Measurements from ENCODE around the gene TAPBPL. TPM values are rescaled to one million over a fixed set of nuclear protein-coding genes. Genes with fewer than 3 reads are reported as not detected.
A peak's percentile ranks its signal among the peaks of the same experiment; 100 is the strongest.
"Not testable (repeated sequence)": the region's sequence is repeated elsewhere in the genome, so short reads cannot be mapped to it uniquely, and the experiment has no call there.

Gene TAPBPL
- 10 to 100 TPM; 11.8 to 15.2 TPM for total RNA-seq
- long read RNA-seq, transcript TAPBPL-201 (7 exons, 1,741 nt), result major isoform, 26 of 35 reads
- long read RNA-seq, partial matches to known transcripts, result 1 of 35 reads
- long read RNA-seq, other reads (novel, unspliced or antisense), result 4 of 35 reads

DNA sequence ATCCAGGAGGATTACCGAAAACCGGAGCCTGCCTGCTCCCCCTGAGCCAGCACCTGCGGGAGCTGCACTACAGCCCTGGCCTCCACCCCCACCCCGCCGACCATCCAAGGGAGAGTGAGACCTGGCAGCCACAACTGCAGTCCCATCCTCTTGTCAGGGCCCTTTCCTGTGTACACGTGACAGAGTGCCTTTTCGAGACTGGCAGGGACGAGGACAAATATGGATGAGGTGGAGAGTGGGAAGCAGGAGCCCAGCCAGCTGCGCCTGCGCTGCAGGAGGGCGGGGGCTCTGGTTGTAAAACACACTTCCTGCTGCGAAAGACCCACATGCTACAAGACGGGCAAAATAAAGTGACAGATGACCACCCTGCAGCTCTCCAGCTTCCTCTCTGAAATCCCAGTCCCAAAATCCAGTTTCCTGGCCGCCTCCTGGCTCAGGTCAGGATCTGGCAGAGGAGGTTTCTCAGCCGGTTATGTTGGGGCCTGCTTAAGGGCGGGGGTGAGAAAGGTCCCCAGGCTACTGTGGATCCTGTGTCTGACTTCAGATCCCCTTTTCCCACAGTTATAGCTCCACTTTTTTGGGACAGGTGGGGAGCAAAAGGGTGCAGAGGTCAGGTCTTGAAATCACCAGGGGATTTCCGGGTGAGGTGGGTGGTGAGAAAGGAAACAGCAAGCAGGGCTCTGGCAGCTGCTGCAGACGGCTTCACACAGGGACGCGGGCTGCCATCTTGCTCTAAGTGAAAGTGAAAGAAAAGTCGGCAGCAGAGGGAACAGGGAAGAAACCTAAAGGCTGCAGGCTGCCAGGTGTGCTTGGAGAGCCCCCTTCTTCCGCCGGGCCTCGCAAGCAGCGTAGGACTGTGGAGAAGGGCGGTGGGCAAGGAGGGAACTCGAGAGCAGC, at the start of gene TAPBPL:
TAPBPL (plus strand) TSS at position 695 of the 897 bp plus-strand sequence. CDS start 207 bp downstream, outside the sequence.
- peak; percentile 87 for DNase-seq
- intact Hi-C loops (cut with DNase I), result no loop called here
- ATAC-seq, result peak; percentile 93 to 94

GRCh38 chr12:6404390-6404789, 47.5 kb upstream of the TAPBPL start:
- DNase-seq (no peak), ATAC-seq (no peak)
- intact Hi-C loops (cut with DNase I), result no loop called here

- intact Hi-C loops (cut with DNase I), result no loop called here
- DNase-seq, result no peak
- ATAC-seq, result no peak
Observed at GRCh38 chr12:6405963-6406362, 45.9 kb upstream of the TAPBPL start.

DNA sequence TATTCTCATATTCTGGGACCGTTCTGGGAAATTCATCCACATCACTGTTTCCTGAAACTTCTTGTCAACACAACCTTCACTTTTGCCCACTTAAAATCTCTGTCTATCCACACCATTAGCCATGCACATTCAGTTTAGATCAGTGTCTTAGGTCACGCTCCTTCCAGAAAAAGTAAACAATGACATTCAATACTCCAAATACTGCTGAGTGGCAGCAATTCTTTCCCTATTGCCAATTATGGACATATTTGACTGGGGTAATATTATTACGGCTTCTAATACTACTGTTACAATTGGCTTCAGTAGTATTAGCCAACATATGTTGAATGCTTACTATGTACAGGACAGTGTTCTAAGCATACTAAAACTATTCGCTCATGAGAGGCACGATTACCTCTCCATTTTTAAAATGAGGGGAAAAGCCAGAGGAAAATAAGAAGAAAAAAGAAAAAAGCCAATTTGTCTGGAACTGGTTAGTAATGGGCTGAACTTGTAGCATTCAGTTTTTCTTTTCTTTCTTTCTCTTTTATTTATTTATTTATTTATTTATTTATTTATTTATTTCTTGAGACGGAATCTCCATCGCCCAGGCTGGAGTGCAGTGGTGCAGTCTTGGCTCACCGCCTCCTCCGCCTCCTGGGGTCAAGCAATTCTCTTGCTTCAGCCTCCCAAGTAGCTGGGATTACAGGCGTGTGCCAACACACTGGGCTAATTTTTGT, 44.4 kb upstream of the TAPBPL start:
- DNase-seq (no peak), ATAC-seq (no peak)
- intact Hi-C loops (cut with DNase I), result no loop called here

- DNase-seq (no peak), ATAC-seq (peak in 1 of 2 donors; percentile 81)
- intact Hi-C loops (cut with DNase I), result no loop called here
Observed at GRCh38 chr12:6416596-6416995, 35.2 kb upstream of the TAPBPL start.

GRCh38 chr12:6418796-6419195, 33.0 kb upstream of the TAPBPL start:
- DNase-seq (no peak), ATAC-seq (no peak)
- intact Hi-C loops (cut with DNase I), result no loop called here

DNA sequence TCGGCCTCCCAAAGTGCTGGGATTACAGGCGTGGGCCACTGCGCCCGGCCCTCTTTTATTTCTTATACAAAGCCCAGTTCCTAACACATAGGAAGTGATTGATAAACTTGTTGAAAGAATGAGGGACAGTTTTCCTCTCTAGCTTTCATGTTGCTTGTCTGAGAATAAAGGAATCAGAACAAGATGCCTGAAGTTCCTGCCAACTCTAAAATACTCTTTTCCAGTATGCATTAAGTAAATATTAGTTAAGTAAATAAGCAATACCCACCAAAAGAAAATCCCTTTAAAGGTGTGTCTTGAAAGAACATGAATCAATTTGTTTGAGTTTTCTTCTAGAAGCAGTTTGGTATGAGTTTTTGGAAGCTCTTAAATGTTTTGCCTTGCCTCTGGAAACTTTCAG, 31.5 kb upstream of the TAPBPL start:
- intact Hi-C loops (cut with DNase I), result loop anchor here in 1 of 2 donors (5.0 kb wide), 1 partner anchor 42 kb away; no protein-coding TSS in a partner anchor
- DNase-seq, result no peak
- ATAC-seq, result no peak

GRCh38 chr12:6423267-6424007, 28.4 kb upstream of the TAPBPL start:
- intact Hi-C loops (cut with DNase I), result loop anchor here (2.0 to 5.0 kb wide), 2 partner anchors 39 to 41 kb away; no protein-coding TSS in a partner anchor
- ATAC-seq (peak; percentile 97 to 98), DNase-seq (peak; percentile 90)

GRCh38 chr12:6424008-6424347, 27.9 kb upstream of the TAPBPL start:
- DNase-seq, result no peak
- ATAC-seq, result peak; percentile 29 to 48
- intact Hi-C loops (cut with DNase I), result loop anchor here (2.0 to 5.0 kb wide), 2 partner anchors 38 to 41 kb away; no protein-coding TSS in a partner anchor

GRCh38 chr12:6424866-6425265, 27.0 kb upstream of the TAPBPL start:
- DNase-seq (no peak), ATAC-seq (no peak)
- intact Hi-C loops (cut with DNase I), result loop anchor here (2.0 to 5.0 kb wide), 2 partner anchors 37 to 40 kb away; no protein-coding TSS in a partner anchor

DNA sequence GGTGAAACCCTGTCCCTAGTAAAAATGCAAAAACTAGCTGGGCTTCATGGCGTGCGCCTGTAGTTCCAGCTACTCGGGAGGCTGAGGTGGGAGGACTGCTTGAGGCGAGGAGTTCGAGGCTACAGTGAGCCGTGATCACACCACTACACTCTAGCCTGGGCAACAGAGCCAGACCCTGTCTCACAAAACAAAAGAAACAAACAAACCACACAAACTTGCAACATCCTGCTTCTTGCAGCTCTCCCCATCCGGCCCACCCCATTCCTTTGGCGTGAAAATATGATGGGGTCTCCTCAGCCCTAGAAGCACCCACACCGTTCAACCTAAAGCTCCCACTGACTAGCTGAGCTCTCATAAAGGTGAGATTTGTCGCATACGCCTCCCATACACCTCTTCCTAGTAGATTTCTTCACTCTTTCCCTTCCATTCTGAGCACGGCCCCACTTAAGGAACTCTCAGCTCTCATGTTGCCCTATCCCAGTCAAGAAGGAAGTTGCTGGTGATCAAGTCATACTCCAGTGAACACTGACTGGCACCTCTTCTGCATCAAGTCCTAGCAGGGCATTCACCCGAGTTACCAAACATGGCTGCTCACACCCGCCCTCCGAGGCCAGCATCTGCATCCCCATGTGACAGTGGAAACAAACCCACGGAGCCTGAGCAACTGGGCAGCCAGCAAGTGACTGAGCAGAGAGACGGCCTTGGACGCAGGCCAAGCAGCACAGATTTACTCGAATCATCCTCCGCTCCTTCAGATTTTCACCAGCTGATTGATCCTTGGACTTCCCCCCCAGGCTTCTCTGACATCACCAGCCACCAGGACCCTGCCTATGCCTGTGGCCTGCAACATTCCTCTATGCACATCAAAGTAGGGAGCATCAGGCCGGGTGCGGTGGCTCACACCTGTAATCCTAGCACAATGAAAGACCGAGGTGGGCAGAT, 26.0 kb upstream of the TAPBPL start:
- no peak for DNase-seq
- ATAC-seq, result no peak
- intact Hi-C loops (cut with DNase I), result loop anchor here in 1 of 2 donors (2.0 kb wide), 1 partner anchor 39 kb away; no protein-coding TSS in a partner anchor

DNA sequence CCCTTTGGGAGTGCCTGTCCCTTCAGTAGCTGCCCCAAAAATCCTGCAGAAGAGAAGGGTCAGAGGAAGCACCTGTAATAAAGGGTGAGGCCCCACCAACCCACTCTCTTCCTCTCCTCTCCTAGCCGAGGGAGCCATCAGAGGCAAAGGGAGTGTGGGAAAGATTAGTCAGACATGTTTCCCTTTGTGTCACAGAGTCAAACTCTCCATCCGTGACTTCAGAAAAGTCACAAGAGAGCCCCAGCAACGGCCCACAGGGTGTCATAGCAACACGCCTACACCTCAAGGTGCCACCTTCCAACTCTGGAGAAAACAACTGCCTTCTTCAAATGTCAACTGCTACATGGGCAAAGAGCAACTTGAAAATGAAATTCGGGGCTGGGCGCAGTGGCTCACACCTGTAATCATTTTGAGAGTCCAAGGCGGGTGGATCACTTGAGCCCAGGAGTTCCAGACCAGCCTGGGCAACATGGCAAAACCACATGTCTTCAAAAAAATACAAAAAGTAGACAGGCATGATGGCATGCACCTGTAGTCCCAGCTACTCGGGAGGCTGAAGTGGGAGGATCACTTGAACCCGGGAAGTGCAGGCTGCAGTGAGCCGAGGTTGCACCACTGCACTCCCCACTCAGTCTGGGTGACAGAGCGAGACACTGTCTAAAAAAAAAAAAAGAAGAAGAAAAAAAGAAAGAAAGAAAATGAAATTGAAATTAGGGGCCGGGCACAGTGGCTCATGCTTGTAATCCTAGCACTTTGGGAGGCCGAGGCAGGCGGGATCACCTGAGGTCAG, 24.8 kb upstream of the TAPBPL start:
- intact Hi-C loops (cut with DNase I), result no loop called here
- DNase-seq, result no peak

GRCh38 chr12:6427796-6428195, 24.0 kb upstream of the TAPBPL start:
- intact Hi-C loops (cut with DNase I); DNase-seq; ATAC-seq: not testable (repeated sequence)

More for the DNA sequence above, 24.8 kb upstream of the TAPBPL start:
- no peak for ATAC-seq

GRCh38 chr12:6428326-6428725, 23.5 kb upstream of the TAPBPL start:
- intact Hi-C loops (cut with DNase I), result no loop called here

GRCh38 chr12:6430124-6430989, 21.5 kb upstream of the TAPBPL start:
- ATAC-seq (peak; percentile 90 to 96), DNase-seq (peak; percentile 96)
- intact Hi-C loops (cut with DNase I), result no loop called here

More at GRCh38 chr12:6428326-6428725, 23.5 kb upstream of the TAPBPL start:
- ATAC-seq (no peak), DNase-seq (no peak)

GRCh38 chr12:6432991-6433390, 18.9 kb upstream of the TAPBPL start:
- ATAC-seq (no peak), DNase-seq (no peak)
- intact Hi-C loops (cut with DNase I), result no loop called here
